ENCODE data around the gene PLEKHA3. TPM values are rescaled to one million over a fixed set of nuclear protein-coding genes. Genes with fewer than 3 reads are reported as not detected.

Gene PLEKHA3
- total and polyA plus RNA-seq, 9 of the 15 experiments (the other 6 are each of a cell fraction or from before 2014, with no cell fraction given): 2.3 to 23.4 (median 10.5) TPM

DNA sequence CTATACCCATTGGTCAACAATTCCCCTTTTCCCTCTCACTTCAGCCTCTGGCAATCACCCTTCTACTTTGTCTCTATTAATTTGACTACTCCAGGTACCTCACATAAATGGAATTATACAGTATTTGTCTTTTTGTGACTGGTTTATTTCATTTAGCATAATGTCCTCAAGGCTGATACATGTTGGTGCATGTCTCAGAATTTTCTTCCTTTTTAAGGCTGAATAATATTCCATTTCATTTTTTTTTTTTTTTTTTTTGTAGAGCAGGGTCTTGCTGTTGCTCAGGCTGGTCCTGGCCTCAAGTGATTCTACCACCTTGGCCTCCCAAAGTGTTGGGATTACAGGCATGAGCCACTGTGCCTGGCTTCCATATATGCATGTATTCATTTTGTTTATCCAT is 3.8 kb upstream of the PLEKHA3 start:
- ChIA-PET POLR2A (interaction anchor here (1.0 kb wide), 1 partner anchor 8 kb away, joined by 3 read pairs; no protein-coding TSS in a partner anchor), CTCF (ENCODE audit: low intra/inter-chr PET ratio) (no interaction called here)
- no peaks in the 10 kb centered on the region for H4K20me1 ChIP-seq (replicated peaks; ENCODE audit: control insufficient read depth, insufficient read depth, low read length)
- H3K4me2 ChIP-seq (ENCODE audit: insufficient read depth, low read length): no peak overlapping the region
- BruUV-seq (replicated peaks): no TSS peak
- no peak overlapping the region for H3K27ac ChIP-seq (ENCODE audit: extremely low read depth, low read depth, low read length)
- H3K36me3 ChIP-seq (ENCODE audit: control insufficient read depth, insufficient read depth, low read length): no peaks in the 10 kb centered on the region
- H3K9ac ChIP-seq (ENCODE audit: insufficient read depth in 1 of 2, low read depth in 2 of 2, low read length in 2 of 2): no peak overlapping the region
- TF ChIP-seq POLR2AphosphoS2 (IDR thresholded peaks at IDR 0.05; ENCODE audit: low read length) (no peak), NBN (IDR thresholded peaks at IDR 0.05; ENCODE audit: low read depth) (no peak), BCOR (IDR thresholded peaks at IDR 0.05) (0 out of 2 replicates have a peak, but pooled peaks have one; percentile 36), CHCHD3 (CRISPR knock-in tag; IDR thresholded peaks at IDR 0.05) (no peak), SMARCA5 (IDR thresholded peaks at IDR 0.05) (0 out of 2 replicates have a peak, but pooled peaks have one; percentile 35), ZNF146 (CRISPR knock-in tag; IDR thresholded peaks at IDR 0.05; ENCODE audit: unreplicated experiment) (peak; percentile 88), SREBF2 (CRISPR knock-in tag; IDR thresholded peaks at IDR 0.05) (no peak), ZNF79 (CRISPR knock-in tag; IDR thresholded peaks at IDR 0.05; ENCODE audit: low read depth) (no peak), RBM25 (IDR thresholded peaks at IDR 0.05; ENCODE audit: low read depth, low read length, severe bottlenecking) (peak; percentile 5), ZNF24 (IDR thresholded peaks at IDR 0.05) (0 out of 2 replicates have a peak, but pooled peaks have one; percentile 22), ZC3H8 (IDR thresholded peaks at IDR 0.05) (no peak), L3MBTL2 (IDR thresholded peaks at IDR 0.05) (no peak)
- no peaks in the 10 kb centered on the region for H3K27me3 ChIP-seq (ENCODE audit: control insufficient read depth in 2 of 2, insufficient read depth in 2 of 2, low read length in 2 of 2)
- no peak overlapping the region; the same call in 1 of the 2 replicates for H2AFZ ChIP-seq (ENCODE audit: low read depth, low read length)
- peaks cover 21% of the 10 kb centered on the region for H3K79me2 ChIP-seq (ENCODE audit: control insufficient read depth, insufficient read depth, low read length)
- no peak overlapping the region for H3K4me3 ChIP-seq
- H3K4me1 ChIP-seq (replicated peaks in 1 of 2; ENCODE audit: control insufficient read depth in 2 of 2, insufficient read depth in 2 of 2, low read length in 2 of 2): peaks cover 15 to 17% of the 10 kb centered on the region in 2 experiments
- DNase-seq (ENCODE audit: extremely low read depth in 1 of 4, low spot score in 3 of 4) (no peak), ATAC-seq (no peak), FAIRE-seq (no peak)
- no peaks in the 10 kb centered on the region for H3K9me3 ChIP-seq (replicated peaks; ENCODE audit: control insufficient read depth, insufficient read depth, low read depth, low read length)
- H3K9me1 ChIP-seq (ENCODE audit: control insufficient read depth, insufficient read depth, low read length): no peaks in the 10 kb centered on the region
- intact Hi-C loops (cut with micrococcal nuclease) (loop anchor here (5.0 to 10.0 kb wide), 4 partner anchors 169 to 1528 kb away; partner anchors contain the start of genes CWC22 and RBM45), in situ Hi-C loops (cut with MboI) (no loop called here)
